GM23248 (cell line): ENCODE data around the gene RBM27.

Experiments used
- EZH2 ChIP-seq: fragments of 200-600 bp; sonication (generic); IDR thresholded peaks from 2 replicates; pipeline ENCODE4 v1.6.1; 2018; ENCODE audit warnings: antibody characterized with exemption, mild to moderate bottlenecking; ENCODE audit not compliant: insufficient read depth, poor library complexity, severe bottlenecking
- EZH2phosphoT487 ChIP-seq: fragments of 200-600 bp; sonication (generic); IDR thresholded peaks from 2 replicates; pipeline ENCODE4 v1.6.1; 2018; ENCODE audit warnings: antibody characterized with exemption, moderate library complexity, mild to moderate bottlenecking, low read depth; ENCODE audit not compliant: insufficient read depth

DNA sequence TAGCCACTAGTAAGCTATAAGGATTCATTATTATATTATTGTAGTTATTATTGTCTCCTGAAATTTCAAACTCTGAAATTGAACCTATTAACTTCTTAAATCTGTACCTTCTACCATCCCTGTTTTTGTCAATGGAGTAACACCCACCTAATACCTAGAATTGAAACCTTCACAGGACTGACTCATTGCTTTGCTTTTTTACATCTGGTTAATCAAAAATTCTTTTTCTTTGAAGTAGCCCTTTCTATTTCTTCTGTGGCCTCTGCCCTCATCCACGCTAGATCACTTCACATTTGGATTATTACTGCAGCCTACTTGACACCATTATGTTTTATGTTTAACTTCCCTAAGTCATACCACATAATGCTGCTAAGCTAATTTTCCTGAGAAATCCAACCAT, 35.6 kb downstream of the RBM27 start:
- TF ChIP-seq EZH2phosphoT487: no peak
- TF ChIP-seq EZH2: no peak
